ENCODE results near the gene TMEM231. TPM values are rescaled to one million over a fixed set of nuclear protein-coding genes. Genes with fewer than 3 reads are reported as not detected.
A peak's percentile ranks its signal among the peaks of the same experiment; 100 is the strongest.

The TMEM231 gene
- total and polyA plus RNA-seq, 9 of the 15 experiments (the other 6 are each of a cell fraction or from before 2014, with no cell fraction given) = 1.6 to 27.6 (median 9.1) TPM

DNA sequence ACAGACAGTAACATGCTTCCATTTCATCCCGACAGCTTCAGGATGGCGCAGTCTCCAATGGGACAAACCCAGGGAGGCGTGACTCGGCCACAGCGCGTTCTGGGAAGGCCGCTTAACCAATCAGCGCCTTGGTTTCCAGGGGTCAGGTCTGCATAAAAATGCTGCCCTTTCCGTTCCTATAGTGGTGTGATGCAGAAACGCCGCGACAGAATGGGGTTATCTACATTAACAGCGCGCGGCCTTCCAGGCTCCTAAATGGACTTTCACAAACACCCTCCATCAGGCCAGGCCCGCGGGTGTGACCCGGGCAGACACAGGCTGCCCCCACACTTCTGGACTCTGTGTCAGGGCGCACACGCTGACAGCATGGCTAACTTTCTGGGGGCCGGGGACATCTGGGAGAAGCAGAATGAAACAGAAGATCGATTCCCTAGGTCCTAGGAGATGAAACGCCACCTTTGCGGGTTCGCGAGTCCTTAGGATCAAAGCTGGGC lies 792 bp downstream of the TMEM231 start (continued):
- peak; percentile 59 for TF ChIP-seq KDM5B (IDR thresholded peaks at IDR 0.05; ENCODE audit: insufficient replicate concordance, low read depth, low read length)
- TF ChIP-seq, protein P1, sequence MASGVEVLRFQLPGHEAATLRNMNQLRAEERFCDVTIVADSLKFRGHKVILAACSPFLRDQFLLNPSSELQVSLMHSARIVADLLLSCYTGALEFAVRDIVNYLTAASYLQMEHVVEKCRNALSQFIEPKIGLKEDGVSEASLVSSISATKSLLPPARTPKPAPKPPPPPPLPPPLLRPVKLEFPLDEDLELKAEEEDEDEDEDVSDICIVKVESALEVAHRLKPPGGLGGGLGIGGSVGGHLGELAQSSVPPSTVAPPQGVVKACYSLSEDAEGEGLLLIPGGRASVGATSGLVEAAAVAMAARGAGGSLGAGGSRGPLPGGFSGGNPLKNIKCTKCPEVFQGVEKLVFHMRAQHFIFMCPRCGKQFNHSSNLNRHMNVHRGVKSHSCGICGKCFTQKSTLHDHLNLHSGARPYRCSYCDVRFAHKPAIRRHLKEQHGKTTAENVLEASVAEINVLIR (CRISPR knock-in tag; IDR thresholded peaks at IDR 0.05) = peak; percentile 63
- no peak for TF ChIP-seq E2F3 (CRISPR knock-in tag; IDR thresholded peaks at IDR 0.05)
- TF ChIP-seq TARDBP (IDR thresholded peaks at IDR 0.05) = no peak
- TF ChIP-seq HCFC1 (IDR thresholded peaks at IDR 0.05; ENCODE audit: low read depth, low read length) = peak; percentile 64
- peak in 1 of 2 experiments; percentile 83; a peak in 1 of 4 replicates for TF ChIP-seq SRF (CRISPR knock-in tag; IDR thresholded peaks at IDR 0.05)
- peak in 1 of 2 experiments; percentile 21; a peak in 1 of 4 replicates for TF ChIP-seq HDAC1 (IDR thresholded peaks at IDR 0.05)
- no peak for TF ChIP-seq ZC3H8 (IDR thresholded peaks at IDR 0.05)
- peak; percentile 73 for TF ChIP-seq POLR2A (conservative IDR thresholded peaks at IDR 0.05)
- TF ChIP-seq POLR2H (tag; IDR thresholded peaks at IDR 0.05; ENCODE audit: low read depth) = 0 out of 2 replicates have a peak, but pooled peaks have one; percentile 46
- TF ChIP-seq TAF1 (IDR thresholded peaks at IDR 0.05; ENCODE audit: control insufficient read depth, extremely low read depth, insufficient read depth, low read length, severe bottlenecking) = peak; percentile 60
- peak; percentile 71 for TF ChIP-seq EP400 (IDR thresholded peaks at IDR 0.05)
- peak; percentile 49 to 68; a peak in 3 of 4 replicates for TF ChIP-seq FOXK2 (conservative IDR thresholded peaks at IDR 0.05 in 1 of 2, IDR thresholded peaks at IDR 0.05 in 1 of 2; ENCODE audit: low read depth in 2 of 2)
- no peak for TF ChIP-seq EHMT2 (IDR thresholded peaks at IDR 0.05)
- TF ChIP-seq PML (IDR thresholded peaks at IDR 0.05; ENCODE audit: low read length) = peak; percentile 41; the same call in 1 of the 2 replicates
- TF ChIP-seq JUND (IDR thresholded peaks at IDR 0.05; ENCODE audit: borderline replicate concordance, low read depth, low read length) = 0 out of 2 replicates have a peak, but pooled peaks have one; percentile 13
- TF ChIP-seq JUND (tag; IDR thresholded peaks at IDR 0.05; ENCODE audit: borderline replicate concordance, low read depth, low read length) = no peak
- TF ChIP-seq FOXM1 (IDR thresholded peaks at IDR 0.05; ENCODE audit: low read depth) = peak; percentile 43
- no peak for TF ChIP-seq FOXM1 (CRISPR knock-in tag; IDR thresholded peaks at IDR 0.05; ENCODE audit: low read depth)
- peak; percentile 98 for TF ChIP-seq ZSCAN32 (CRISPR knock-in tag; IDR thresholded peaks at IDR 0.05)
- TF ChIP-seq ZKSCAN8 (CRISPR knock-in tag; IDR thresholded peaks at IDR 0.05) = no peak
- TF ChIP-seq SIN3B (IDR thresholded peaks at IDR 0.05; ENCODE audit: low read depth) = peak; percentile 64; the same call in 1 of the 2 replicates
- TF ChIP-seq RCOR1 (IDR thresholded peaks at IDR 0.05; ENCODE audit: borderline replicate concordance in 1 of 2, low read depth in 2 of 2, low read length in 2 of 2) = peak in 1 of 2 experiments; percentile 38; a peak in 1 of 4 replicates
- TF ChIP-seq SIN3A (IDR thresholded peaks at IDR 0.05; ENCODE audit: borderline replicate concordance in 2 of 2, control insufficient read depth in 1 of 2, low read depth in 2 of 2, low read length in 2 of 2) = peak in 1 of 2 experiments; percentile 64; a peak in 1 of 4 replicates
- 0 out of 2 replicates have a peak, but pooled peaks have one; percentile 31 for TF ChIP-seq GABPA (tag; conservative IDR thresholded peaks at IDR 0.05; ENCODE audit: low read depth)
- TF ChIP-seq ZFX (CRISPR knock-in tag; IDR thresholded peaks at IDR 0.05) = peak; percentile 76
- TF ChIP-seq TEAD1 (CRISPR knock-in tag; IDR thresholded peaks at IDR 0.05) = 0 out of 4 replicates have a peak, but pooled peaks of 1 of the 2 experiments have one; percentile 10
- peak; percentile 27; the same call in 1 of the 2 replicates for TF ChIP-seq RB1 (IDR thresholded peaks at IDR 0.05; ENCODE audit: low read depth)
- peak; percentile 59; the same call in 1 of the 2 replicates for TF ChIP-seq POLR2AphosphoS5 (IDR thresholded peaks at IDR 0.05; ENCODE audit: control insufficient read depth, insufficient read depth, low read depth, low read length)
- no peak for TF ChIP-seq ZNF324 (CRISPR knock-in tag; IDR thresholded peaks at IDR 0.05)
- peak; percentile 29 for TF ChIP-seq HNRNPLL (IDR thresholded peaks at IDR 0.05; ENCODE audit: low read depth, low read length, poor library complexity, severe bottlenecking)
